Activated CD4-positive, alpha-beta T cell treated with anti-CD3 and anti-CD28 coated beads, Interleukin-2, Interleukin-4, amounts not matched to agents 100 ng/mL and 50 ng/mL, durations not matched to agents 16 hours and 8 hours (primary cell): Measurements from ENCODE around the gene MPP4.

Experiments used
- DNase-seq: peaks from one replicate; pipeline ENCODE4 v3.0.0-alpha.2; 2020; ENCODE audit warnings: low spot score

The MPP4 gene

DNA sequence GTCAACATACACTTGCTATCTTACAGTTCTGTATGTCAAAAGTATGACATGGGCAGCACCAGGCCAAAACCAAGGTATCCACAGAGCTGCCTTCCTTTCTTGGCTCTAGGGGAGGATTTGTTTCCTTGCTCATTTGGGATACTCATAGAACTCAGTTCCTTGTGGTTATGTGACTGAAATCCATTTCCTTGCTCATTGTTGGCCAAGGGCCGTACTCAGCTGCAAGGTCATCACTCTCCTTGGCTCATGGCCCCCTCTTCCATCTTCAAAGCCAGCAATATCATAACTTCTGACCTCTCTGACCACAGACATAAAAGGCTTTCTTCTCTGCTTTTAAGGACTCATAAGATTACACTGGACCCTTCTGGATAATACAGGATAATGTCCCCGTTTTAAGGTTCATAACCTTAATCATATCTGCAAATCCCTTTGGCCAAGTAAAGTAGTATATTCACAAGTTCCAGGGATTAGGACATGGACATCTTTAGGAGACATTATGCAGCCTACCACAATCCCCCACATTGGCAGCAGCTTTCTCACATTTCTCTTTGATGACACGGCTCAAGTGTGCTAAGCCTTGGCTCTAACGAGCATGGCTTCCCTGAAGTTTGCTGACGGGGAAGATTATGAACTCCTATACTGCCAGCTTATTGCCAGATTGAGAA lies 76.0 kb downstream of the MPP4 start:
- DNase-seq: no peak

DNA sequence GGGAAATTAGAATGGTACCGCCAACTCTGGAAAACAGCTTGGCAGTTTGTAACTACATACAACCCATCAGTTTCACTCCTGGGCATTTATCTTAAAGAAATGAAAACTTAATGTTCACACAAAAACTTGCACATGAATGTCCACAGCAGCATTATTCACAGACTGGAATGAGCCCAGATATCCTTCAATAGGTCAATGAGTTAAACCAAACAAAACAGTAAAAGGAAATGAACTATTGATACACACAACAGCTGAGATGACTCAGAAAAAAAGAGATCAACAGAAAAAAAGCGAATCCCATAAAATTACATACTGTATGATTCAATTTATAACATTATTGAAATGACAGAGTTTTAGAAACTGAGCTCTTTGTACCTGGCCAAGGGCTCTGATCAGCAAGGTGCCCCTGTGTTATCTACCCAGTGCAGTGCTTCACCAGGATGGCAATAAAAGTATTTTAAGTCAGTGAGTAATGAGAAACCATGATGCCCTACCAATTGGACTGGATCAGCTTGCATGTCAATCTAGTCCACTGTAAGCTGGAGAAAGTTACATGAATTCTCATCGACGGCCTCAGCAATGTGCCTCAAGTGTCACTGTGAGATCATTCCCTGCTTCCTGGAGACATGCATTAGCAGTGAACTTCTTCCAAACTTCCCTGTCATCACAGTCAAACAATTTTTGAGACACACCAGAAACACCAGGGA lies 77.0 kb downstream of the MPP4 start:
- no peak for DNase-seq

DNA sequence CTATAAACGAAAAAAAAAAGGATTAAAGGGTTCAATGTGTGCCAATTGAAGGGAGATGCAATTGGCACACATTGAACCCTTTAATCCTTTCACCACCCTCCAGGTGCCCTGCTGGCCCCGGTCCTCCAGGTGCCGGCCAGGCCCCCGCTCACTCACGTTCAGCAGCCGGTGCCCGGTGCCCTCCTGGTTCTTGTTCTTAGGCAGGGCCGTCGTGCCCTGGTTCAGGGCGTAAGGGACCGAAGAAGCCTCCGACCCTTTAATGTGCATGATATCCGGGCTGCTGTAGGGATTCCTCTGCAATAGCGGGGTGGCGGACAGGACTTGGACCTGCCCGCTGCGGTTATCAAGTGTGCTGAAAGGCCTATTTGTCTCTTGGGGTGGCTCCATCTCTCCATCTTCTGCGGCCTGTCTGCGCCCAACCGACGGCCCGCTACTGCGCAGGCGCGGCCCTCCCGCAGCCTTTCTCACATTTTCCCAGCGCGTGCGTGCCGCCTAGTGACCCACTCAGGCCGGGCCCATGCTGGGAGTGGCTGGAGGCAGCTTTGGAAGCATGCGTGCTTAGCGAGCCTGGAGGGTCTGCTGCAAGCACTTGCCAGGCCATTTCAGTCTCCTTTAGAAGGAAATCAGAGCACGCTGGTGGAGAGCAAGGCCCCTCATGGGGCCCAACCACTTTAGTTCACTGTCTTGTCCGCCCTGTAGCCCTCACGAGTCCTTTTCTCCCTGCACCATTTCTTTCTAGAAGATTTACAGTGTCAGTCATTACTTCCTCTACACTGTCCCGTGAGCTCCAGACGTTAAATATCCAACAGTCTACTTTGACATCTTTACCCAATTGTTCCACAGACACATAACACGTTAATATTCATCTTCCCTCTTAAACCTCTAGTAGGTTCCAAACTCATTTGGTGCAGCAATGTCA lies 79.4 kb downstream of the MPP4 start:
- DNase-seq: no peak

DNA sequence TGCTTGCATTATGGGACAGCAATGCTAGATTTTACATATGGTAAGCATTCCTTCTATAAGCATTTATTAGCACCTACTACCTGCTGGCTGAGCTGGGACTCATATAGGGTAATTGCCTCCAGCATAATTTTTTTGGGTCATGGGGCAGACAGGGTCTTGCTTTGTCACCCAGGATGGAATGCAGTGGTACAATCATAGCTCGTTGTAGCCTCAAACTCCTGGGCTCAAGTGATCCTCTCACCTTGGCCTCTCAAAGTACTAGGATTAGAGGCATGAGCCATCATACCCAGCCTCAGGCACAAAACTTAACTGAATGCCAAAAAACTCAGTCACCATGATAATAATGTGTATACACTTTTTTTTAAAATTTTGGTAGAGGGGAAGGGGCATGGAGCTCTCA lies 90.4 kb downstream of the MPP4 start:
- no peak for DNase-seq

DNA sequence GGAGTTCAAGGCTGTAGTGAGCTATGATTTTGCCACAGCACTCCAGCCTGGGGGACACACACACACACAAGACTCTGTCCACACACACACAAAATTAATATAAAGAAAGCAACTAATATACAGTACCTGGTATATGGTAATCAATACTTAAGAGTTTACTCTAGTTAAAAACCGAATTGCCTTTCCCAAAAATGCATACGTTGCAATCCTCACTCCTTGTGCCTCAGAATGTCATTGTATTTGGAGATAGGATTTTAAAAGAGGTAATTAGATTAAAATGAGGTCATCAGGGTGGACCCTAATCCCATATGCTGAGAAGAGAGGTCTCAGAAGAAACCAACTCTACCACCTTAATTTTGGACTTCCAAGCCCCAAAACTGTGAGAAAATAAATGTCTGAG lies 90.9 kb downstream of the MPP4 start:
- DNase-seq: no peak

DNA sequence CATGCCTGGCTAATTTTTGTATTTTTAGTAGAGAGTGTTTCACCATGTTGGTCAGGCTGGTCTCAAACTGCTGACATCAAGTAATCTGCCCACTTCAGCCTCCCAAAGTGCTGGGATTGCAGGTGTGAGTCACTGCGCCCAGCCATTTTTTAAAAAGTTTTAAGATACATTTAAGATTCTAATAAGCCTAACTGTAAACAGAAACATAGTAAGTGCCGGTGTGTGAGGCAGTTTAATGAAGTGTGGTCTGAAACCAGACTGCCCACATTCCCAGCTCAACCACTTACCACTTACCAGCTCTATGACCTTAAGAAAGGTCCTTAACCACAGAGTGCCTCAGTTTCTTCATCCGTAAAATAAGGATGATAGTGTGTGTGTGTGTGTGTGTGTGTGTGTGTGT lies 97.5 kb downstream of the MPP4 start:
- no peak for DNase-seq

DNA sequence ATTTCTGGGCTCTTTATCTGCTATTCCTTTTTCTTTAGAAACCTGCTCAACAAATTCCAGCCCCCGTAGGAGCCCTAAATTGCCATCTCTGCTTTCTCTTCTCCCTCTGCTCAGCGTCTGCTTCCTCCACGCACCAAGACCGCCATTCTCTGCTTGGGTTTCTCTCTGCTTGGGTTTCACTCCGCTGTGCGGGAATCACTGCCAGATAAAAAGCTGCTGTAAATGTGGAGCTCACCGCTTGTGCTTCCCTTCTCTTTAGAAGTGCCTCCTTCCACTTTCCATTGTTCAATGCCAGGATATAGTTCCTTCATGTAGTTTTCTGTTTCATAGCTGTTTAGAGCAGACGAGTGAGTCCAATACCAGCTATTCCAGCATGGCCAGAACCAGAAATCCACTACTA lies 101.0 kb downstream of the MPP4 start:
- no peak for DNase-seq
